Liver (tissue), 9 donors: ENCODE results near the gene ADCY9. TPM values are rescaled to one million over a fixed set of nuclear protein-coding genes. Genes with fewer than 3 reads are reported as not detected.

Experiments
- DNase-seq: peaks from one replicate; pipeline ENCODE4 v3.0.0-alpha.2; 2017; ENCODE audit warnings: low spot score
- H3K27ac ChIP-seq, 2 donors: one replicate each; pipeline ENCODE4 v1.7.0; 2013; ENCODE audit warnings: inconsistent platforms in 2 of 2, low read length in 2 of 2, control low read depth in 1 of 2, low read depth in 1 of 2, mild to moderate bottlenecking in 1 of 2
- H3K27me3 ChIP-seq, 4 donors: one replicate each; pipeline versions ENCODE4 v1.6.1 to v1.7.0; 2013; ENCODE audit warnings: low read length in 3 of 4, inconsistent platforms in 1 of 4, mild to moderate bottlenecking in 1 of 4, moderate library complexity in 1 of 4; ENCODE audit not compliant: control insufficient read depth in 4 of 4, insufficient read depth in 4 of 4
- H3K36me3 ChIP-seq, 4 donors: one replicate each; pipeline versions ENCODE4 v1.6.1 to v1.7.0; 2013; ENCODE audit warnings: low read length in 3 of 4, mild to moderate bottlenecking in 3 of 4, low read depth in 1 of 4, moderate library complexity in 1 of 4; ENCODE audit not compliant: control insufficient read depth in 4 of 4, insufficient read depth in 3 of 4
- H3K4me1 ChIP-seq, 4 donors: one replicate each; pipeline versions ENCODE4 v1.6.1 to v1.7.0; 2013; ENCODE audit warnings: low read length in 3 of 4, mild to moderate bottlenecking in 3 of 4, moderate library complexity in 1 of 4; ENCODE audit not compliant: control insufficient read depth in 4 of 4, insufficient read depth in 4 of 4
- H3K4me3 ChIP-seq, 3 donors: one replicate each; pipeline versions ENCODE4 v1.6.1 to v1.7.0; 2013; ENCODE audit warnings: low read length in 3 of 3, control low read depth in 1 of 3, low read depth in 1 of 3, mild to moderate bottlenecking in 1 of 3
- H3K9ac ChIP-seq, 2 donors: one replicate each; pipeline ENCODE4 v1.7.0; 2013; ENCODE audit warnings: low read length in 2 of 2, mild to moderate bottlenecking in 2 of 2, moderate library complexity in 2 of 2, control low read depth in 1 of 2, low read depth in 1 of 2
- H3K9me3 ChIP-seq, 4 donors: one replicate each; pipeline versions ENCODE4 v1.6.1 to v1.7.0; 2013; ENCODE audit warnings: low read length in 3 of 4; ENCODE audit not compliant: control insufficient read depth in 4 of 4
- ATF3 ChIP-seq: IDR thresholded peaks from 2 replicates; pipeline ENCODE4 v1.6.1; 2016; ENCODE audit warnings: antibody characterized with exemption
- CTCF ChIP-seq: fragments of 150-350 bp; IDR thresholded peaks from 2 replicates; pipeline ENCODE4 v1.5.1; 2017; ENCODE audit warnings: improper control_type of control experiment, low read depth, low read length; ENCODE audit not compliant: missing input control
- FOXA2 ChIP-seq: IDR thresholded peaks from 2 replicates; pipeline ENCODE4 v1.6.1; 2016; ENCODE audit warnings: antibody characterized with exemption
- HNF4A ChIP-seq, 2 donors: conservative IDR thresholded peaks; 2 replicates each; pipeline ENCODE4 v1.6.1; 2016; ENCODE audit warnings: antibody characterized with exemption in 2 of 2, mild to moderate bottlenecking in 2 of 2
- HNF4G ChIP-seq: IDR thresholded peaks from 2 replicates; pipeline ENCODE4 v1.6.1; 2016; ENCODE audit warnings: antibody characterized with exemption
- JUND ChIP-seq, 2 donors: IDR thresholded peaks; 2 replicates each; pipeline ENCODE4 v1.6.1; 2016; ENCODE audit warnings: antibody characterized with exemption in 2 of 2
- MAX ChIP-seq: IDR thresholded peaks from 2 replicates; pipeline ENCODE4 v1.6.1; 2016; ENCODE audit warnings: antibody characterized with exemption
- NR2F2 ChIP-seq: IDR thresholded peaks from 2 replicates; pipeline ENCODE4 v1.6.1; 2016; ENCODE audit warnings: antibody characterized with exemption
- RAD21 ChIP-seq, 2 donors: IDR thresholded peaks; 2 replicates each; pipeline ENCODE4 v1.6.1; 2016; ENCODE audit warnings: antibody characterized with exemption in 2 of 2, mild to moderate bottlenecking in 2 of 2
- RXRA ChIP-seq, 2 donors: IDR thresholded peaks; 2 replicates each; pipeline ENCODE4 v1.6.1; 2017 to 2018; ENCODE audit warnings: antibody characterized with exemption in 2 of 2, mild to moderate bottlenecking in 1 of 2
- SP1 ChIP-seq: IDR thresholded peaks from 2 replicates; pipeline ENCODE4 v1.6.1; 2018; ENCODE audit warnings: antibody characterized with exemption, mild to moderate bottlenecking
- TAF1 ChIP-seq: conservative IDR thresholded peaks from 2 replicates; pipeline ENCODE4 v1.6.1; 2016; ENCODE audit warnings: antibody characterized with exemption, mild to moderate bottlenecking
- YY1 ChIP-seq: IDR thresholded peaks from 2 replicates; pipeline ENCODE4 v1.6.1; 2016; ENCODE audit warnings: antibody characterized with exemption, mild to moderate bottlenecking
- WGBS: extraction: QIAGEN DNeasy Blood & Tissue Kit; methylation state at CpG from one replicate; pipeline ENCODE4 v1.1.7; 2013; 5-methylcytosine and 5-hydroxymethylcytosine counted together
- polyA plus RNA-seq, 2 donors: library from polyadenylated mRNA; stranded (reverse) in 1 of 2; unstranded in 1 of 2; fragments of 200-250 nt in 1 of 2; fragments of >200 nt in 1 of 2; fragmentation: Nextera tagmentation in 1 of 2; extraction: Ambion mirVana in 1 of 2; gene quantifications; one replicate each; pipeline versions ENCODE4 v1.2.1 to v1.2.3, GENCODE V29; 2013 to 2015
- total RNA-seq, 2 donors: library from RNA; depleted of rRNA; stranded (reverse); fragments of >200 nt; gene quantifications; one replicate each; pipeline ENCODE4 v1.2.3, GENCODE V29; 2014
- TF ChIP-seq, protein P1 (sequence below): IDR thresholded peaks from 2 replicates; pipeline ENCODE4 v1.6.1; 2016; ENCODE audit warnings: antibody characterized with exemption
- donor health status: healthy.
- donor health status: healthy.
- donor health status: healthy.
- donor health status: healthy.
- donor health status: healthy.

Gene ADCY9
- total and polyA plus RNA-seq, 4 donors = 3.6 to 25.1 (median 11.0) TPM

GRCh38 chr16:4115949-4116318 lies 308 bp downstream of the ADCY9 start:
- peaks cover 7 to 45% (median 39%) of the 10 kb centered on the region in 4 donors for H3K4me1 ChIP-seq
- H3K9ac ChIP-seq = no peak overlapping the region
- H3K9me3 ChIP-seq = no peaks in the 10 kb centered on the region
- no peak overlapping the region for H3K27ac ChIP-seq
- peak overlapping the region in 2 of 3 donors; percentile 73 to 86 for H3K4me3 ChIP-seq
- no peak for DNase-seq
- H3K36me3 ChIP-seq = no peaks in the 10 kb centered on the region
- H3K27me3 ChIP-seq = no peaks in the 10 kb centered on the region
- TF ChIP-seq YY1 = no peak
- TF ChIP-seq SP1 = no peak
- under 1% methylated on average over 71 of the region's 71 CpGs for WGBS

GRCh38 chr16:4115209-4115948 lies 863 bp downstream of the ADCY9 start:
- Histone ChIP-seq H3K9ac (no peak overlapping the region), H3K27ac (peak overlapping the region; percentile 24 to 49), H3K27me3 (no peaks in the 10 kb centered on the region), H3K4me3 (peak overlapping the region; percentile 22 to 86 (median 73)), H3K9me3 (no peaks in the 10 kb centered on the region), H3K36me3 (no peaks in the 10 kb centered on the region), H3K4me1 (peaks cover 7 to 49% (median 41%) of the 10 kb centered on the region in 4 donors)
- no peak for DNase-seq
- 15% methylated on average over 75 of the region's 75 CpGs for WGBS
- TF ChIP-seq, protein P1, sequence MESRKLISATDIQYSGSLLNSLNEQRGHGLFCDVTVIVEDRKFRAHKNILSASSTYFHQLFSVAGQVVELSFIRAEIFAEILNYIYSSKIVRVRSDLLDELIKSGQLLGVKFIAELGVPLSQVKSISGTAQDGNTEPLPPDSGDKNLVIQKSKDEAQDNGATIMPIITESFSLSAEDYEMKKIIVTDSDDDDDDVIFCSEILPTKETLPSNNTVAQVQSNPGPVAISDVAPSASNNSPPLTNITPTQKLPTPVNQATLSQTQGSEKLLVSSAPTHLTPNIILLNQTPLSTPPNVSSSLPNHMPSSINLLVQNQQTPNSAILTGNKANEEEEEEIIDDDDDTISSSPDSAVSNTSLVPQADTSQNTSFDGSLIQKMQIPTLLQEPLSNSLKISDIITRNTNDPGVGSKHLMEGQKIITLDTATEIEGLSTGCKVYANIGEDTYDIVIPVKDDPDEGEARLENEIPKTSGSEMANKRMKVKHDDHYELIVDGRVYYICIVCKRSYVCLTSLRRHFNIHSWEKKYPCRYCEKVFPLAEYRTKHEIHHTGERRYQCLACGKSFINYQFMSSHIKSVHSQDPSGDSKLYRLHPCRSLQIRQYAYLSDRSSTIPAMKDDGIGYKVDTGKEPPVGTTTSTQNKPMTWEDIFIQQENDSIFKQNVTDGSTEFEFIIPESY = no peak
- TF ChIP-seq HNF4G = no peak
- no peak for TF ChIP-seq HNF4A (conservative IDR thresholded peaks at IDR 0.05)
- TF ChIP-seq CTCF = no peak
- TF ChIP-seq MAX = no peak
- no peak for TF ChIP-seq YY1
- no peak for TF ChIP-seq JUND (IDR thresholded peaks at IDR 0.05)
- no peak for TF ChIP-seq RXRA (IDR thresholded peaks at IDR 0.05)
- TF ChIP-seq NR2F2 = no peak
- no peak for TF ChIP-seq RAD21 (IDR thresholded peaks at IDR 0.05)
- TF ChIP-seq FOXA2 = no peak
- no peak for TF ChIP-seq ATF3
- TF ChIP-seq TAF1 = no peak
- TF ChIP-seq SP1 = no peak
